Liver (tissue), 3 donors: ENCODE data around the gene DLEC1.
A peak's percentile ranks its signal among the peaks of the same experiment; 100 is the strongest.

Experiments
- TAF1 ChIP-seq: conservative IDR thresholded peaks from 2 replicates; pipeline ENCODE4 v1.6.1; 2016; ENCODE audit warnings: antibody characterized with exemption, mild to moderate bottlenecking
- TF ChIP-seq, protein P1 (sequence below): IDR thresholded peaks from 2 replicates; pipeline ENCODE4 v1.6.1; 2016; ENCODE audit warnings: antibody characterized with exemption
- TF ChIP-seq, protein P2 (sequence below): fragments of 150-350 bp; IDR thresholded peaks from 2 replicates; pipeline ENCODE4 v1.5.1; 2017; ENCODE audit warnings: improper control_type of control experiment, low read depth, low read length; ENCODE audit not compliant: missing input control
- TF ChIP-seq, protein P3 (sequence below): IDR thresholded peaks from 2 replicates; pipeline ENCODE4 v1.6.1; 2016; ENCODE audit warnings: antibody characterized with exemption, mild to moderate bottlenecking
- donor health status: healthy.
- donor health status: healthy.

DNA sequence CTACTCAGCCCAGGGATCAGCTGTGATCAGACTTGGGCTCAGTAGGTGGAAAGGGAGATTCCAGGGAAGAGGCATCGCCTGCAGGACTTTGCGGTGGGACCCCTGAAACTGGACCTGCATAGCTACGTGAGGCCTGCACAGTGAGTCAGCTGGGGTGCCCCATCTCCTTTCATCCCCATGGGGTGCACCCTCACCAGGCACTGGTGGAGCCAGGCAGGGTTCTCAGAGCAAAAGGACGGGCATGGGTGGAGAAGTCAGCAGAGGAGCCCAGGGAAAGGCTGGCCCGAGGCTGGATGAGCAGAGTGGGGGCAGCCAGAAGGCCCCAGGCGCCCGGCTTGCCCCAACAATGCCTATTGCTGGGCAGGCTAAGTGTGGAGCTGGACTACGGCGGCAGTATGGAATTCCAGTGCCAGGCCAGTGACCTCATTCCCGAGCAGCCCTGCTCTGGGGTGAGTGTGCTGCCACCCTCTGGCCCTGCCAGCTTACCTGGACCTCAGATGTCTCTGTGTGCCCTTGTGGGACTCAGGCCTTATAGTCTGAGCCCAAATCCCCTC is 78.2 kb downstream of the DLEC1 start:
- no peak for TF ChIP-seq TAF1
- TF ChIP-seq, protein P1, sequence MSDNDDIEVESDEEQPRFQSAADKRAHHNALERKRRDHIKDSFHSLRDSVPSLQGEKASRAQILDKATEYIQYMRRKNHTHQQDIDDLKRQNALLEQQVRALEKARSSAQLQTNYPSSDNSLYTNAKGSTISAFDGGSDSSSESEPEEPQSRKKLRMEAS = no peak
- TF ChIP-seq, protein P2, sequence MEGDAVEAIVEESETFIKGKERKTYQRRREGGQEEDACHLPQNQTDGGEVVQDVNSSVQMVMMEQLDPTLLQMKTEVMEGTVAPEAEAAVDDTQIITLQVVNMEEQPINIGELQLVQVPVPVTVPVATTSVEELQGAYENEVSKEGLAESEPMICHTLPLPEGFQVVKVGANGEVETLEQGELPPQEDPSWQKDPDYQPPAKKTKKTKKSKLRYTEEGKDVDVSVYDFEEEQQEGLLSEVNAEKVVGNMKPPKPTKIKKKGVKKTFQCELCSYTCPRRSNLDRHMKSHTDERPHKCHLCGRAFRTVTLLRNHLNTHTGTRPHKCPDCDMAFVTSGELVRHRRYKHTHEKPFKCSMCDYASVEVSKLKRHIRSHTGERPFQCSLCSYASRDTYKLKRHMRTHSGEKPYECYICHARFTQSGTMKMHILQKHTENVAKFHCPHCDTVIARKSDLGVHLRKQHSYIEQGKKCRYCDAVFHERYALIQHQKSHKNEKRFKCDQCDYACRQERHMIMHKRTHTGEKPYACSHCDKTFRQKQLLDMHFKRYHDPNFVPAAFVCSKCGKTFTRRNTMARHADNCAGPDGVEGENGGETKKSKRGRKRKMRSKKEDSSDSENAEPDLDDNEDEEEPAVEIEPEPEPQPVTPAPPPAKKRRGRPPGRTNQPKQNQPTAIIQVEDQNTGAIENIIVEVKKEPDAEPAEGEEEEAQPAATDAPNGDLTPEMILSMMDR = peak; percentile 38
- TF ChIP-seq, protein P3, sequence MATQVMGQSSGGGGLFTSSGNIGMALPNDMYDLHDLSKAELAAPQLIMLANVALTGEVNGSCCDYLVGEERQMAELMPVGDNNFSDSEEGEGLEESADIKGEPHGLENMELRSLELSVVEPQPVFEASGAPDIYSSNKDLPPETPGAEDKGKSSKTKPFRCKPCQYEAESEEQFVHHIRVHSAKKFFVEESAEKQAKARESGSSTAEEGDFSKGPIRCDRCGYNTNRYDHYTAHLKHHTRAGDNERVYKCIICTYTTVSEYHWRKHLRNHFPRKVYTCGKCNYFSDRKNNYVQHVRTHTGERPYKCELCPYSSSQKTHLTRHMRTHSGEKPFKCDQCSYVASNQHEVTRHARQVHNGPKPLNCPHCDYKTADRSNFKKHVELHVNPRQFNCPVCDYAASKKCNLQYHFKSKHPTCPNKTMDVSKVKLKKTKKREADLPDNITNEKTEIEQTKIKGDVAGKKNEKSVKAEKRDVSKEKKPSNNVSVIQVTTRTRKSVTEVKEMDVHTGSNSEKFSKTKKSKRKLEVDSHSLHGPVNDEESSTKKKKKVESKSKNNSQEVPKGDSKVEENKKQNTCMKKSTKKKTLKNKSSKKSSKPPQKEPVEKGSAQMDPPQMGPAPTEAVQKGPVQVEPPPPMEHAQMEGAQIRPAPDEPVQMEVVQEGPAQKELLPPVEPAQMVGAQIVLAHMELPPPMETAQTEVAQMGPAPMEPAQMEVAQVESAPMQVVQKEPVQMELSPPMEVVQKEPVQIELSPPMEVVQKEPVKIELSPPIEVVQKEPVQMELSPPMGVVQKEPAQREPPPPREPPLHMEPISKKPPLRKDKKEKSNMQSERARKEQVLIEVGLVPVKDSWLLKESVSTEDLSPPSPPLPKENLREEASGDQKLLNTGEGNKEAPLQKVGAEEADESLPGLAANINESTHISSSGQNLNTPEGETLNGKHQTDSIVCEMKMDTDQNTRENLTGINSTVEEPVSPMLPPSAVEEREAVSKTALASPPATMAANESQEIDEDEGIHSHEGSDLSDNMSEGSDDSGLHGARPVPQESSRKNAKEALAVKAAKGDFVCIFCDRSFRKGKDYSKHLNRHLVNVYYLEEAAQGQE = no peak
